Posterior cingulate gyrus (tissue), 11 donors: ENCODE results near the gene CYB5R3.
"Not testable (repeated sequence)": the region's sequence is repeated elsewhere in the genome, so short reads cannot be mapped to it uniquely, and the experiment has no call there.

Experiments
- DNase-seq, 10 donors: peaks; one replicate each; pipeline versions ENCODE4 v3.0.0 to v3.0.0-alpha.2; 2020 to 2021; ENCODE audit warnings: mixed read lengths in 3 of 10
- intact Hi-C: fragments of 100-400 bp; cut with DNase I; formaldehyde crosslinking; loops from one replicate; pipeline ENCODE4 v1.15.1; 2023

CYB5R3 gene

DNA sequence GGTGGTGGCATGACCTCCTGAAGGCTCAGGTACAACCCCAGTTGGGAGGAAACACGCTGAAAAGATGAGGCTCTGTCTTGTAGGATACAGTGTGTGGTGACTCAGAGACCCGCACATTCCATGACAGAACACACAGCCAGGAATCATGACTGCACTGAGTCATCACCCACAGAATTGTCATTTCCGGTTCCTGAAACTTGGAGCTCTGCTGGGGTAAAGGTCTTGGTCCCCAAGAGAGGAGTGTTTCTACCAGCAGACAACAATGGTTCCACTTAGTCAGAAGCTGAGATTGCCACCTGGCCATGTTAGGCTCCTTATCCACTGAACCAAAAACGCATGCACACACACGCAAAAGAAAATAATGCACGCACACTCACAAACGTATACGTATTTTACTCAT is 31.5 kb upstream of the CYB5R3 start:
- no peak for DNase-seq

GRCh38 chr22:42679691-42680090 is 30.5 kb upstream of the CYB5R3 start:
- DNase-seq, result no peak
- intact Hi-C loops, result no loop called here

More for the DNA sequence above, 31.5 kb upstream of the CYB5R3 start:
- intact Hi-C loops, result no loop called here

DNA sequence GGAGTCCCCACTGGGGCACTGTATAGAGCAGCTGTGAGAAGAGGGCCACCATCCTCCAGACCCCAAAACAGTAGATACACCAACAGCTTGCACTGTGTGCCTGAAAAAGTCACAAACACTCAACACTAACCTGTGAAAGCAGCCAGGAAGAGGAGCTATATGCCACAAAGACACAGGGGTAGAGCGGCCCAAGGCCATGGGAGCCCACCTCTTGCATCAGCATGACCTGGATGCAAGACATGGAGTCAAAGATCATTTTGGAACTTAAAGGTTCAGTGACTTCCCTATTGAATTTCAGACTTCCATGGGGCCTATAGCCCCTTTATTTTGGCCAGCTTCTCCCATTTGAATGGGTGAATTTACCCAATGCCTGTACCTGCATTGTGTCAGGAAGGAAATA is 29.7 kb upstream of the CYB5R3 start:
- DNase-seq, result no peak
- intact Hi-C loops, result no loop called here

DNA sequence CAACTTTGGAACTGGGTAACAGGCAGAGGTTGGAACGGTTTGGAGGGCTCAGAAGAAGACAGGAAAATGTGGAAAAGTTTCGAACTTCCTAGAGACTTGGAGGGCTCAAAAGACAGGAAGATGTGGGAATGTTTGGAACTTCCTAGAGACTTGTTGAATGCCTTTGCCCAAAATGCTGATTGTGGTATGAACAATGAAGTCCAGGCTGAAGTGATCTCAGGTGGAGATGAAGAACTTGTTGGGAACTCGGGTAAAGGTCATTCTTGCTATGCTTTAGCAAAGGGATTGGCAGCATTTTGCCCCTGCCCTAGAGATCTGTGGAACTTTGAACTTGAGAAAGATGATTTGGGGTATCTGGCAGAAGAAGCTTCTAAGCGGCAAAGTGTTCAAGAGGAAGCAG is 28.7 kb upstream of the CYB5R3 start:
- intact Hi-C loops, DNase-seq: not testable (repeated sequence)

- no peak for DNase-seq
- intact Hi-C loops, result no loop called here
Observed at GRCh38 chr22:42676059-42676607, 26.9 kb upstream of the CYB5R3 start.

- intact Hi-C loops, result no loop called here
Observed at GRCh38 chr22:42673898-42674401, 24.8 kb upstream of the CYB5R3 start.

GRCh38 chr22:42673071-42673470 is 23.9 kb upstream of the CYB5R3 start:
- intact Hi-C loops, DNase-seq: not testable (repeated sequence)

More at GRCh38 chr22:42673898-42674401, 24.8 kb upstream of the CYB5R3 start:
- DNase-seq, result no peak

GRCh38 chr22:42670921-42671709 is 21.9 kb upstream of the CYB5R3 start:
- DNase-seq, result peak in 1 of 10 donors; percentile 28
- intact Hi-C loops, result no loop called here

DNA sequence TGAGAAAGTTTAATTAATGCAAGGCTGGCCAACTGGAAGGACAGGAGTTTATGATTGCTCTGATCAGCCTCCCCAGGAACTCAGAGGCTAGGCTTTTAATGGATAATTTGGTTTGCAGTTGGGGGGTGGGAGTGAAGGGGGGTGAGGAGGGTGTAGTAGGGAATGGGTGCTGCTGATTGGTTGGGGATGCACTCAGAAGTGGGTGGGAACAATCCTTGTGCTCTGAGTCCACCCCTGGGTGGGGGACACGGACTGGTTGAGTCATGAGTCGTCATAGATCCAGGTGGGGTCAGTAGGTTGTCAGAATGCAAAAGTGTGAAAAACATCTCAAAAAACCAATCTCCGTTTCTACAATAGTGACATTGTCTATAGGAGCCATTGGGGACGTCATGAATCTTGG is 20.9 kb upstream of the CYB5R3 start:
- intact Hi-C loops, result no loop called here
- DNase-seq, result no peak

- intact Hi-C loops, result loop anchor here (10.0 kb wide), 1 partner anchor 118 kb away; no protein-coding TSS in a partner anchor
- not testable (repeated sequence) for DNase-seq
Observed at GRCh38 chr22:42666393-42666792, 17.2 kb upstream of the CYB5R3 start.

GRCh38 chr22:42664976-42665831 is 16.0 kb upstream of the CYB5R3 start:
- intact Hi-C loops, result loop anchor here (10.0 kb wide), 1 partner anchor 120 kb away; no protein-coding TSS in a partner anchor
- DNase-seq, result no peak

DNA sequence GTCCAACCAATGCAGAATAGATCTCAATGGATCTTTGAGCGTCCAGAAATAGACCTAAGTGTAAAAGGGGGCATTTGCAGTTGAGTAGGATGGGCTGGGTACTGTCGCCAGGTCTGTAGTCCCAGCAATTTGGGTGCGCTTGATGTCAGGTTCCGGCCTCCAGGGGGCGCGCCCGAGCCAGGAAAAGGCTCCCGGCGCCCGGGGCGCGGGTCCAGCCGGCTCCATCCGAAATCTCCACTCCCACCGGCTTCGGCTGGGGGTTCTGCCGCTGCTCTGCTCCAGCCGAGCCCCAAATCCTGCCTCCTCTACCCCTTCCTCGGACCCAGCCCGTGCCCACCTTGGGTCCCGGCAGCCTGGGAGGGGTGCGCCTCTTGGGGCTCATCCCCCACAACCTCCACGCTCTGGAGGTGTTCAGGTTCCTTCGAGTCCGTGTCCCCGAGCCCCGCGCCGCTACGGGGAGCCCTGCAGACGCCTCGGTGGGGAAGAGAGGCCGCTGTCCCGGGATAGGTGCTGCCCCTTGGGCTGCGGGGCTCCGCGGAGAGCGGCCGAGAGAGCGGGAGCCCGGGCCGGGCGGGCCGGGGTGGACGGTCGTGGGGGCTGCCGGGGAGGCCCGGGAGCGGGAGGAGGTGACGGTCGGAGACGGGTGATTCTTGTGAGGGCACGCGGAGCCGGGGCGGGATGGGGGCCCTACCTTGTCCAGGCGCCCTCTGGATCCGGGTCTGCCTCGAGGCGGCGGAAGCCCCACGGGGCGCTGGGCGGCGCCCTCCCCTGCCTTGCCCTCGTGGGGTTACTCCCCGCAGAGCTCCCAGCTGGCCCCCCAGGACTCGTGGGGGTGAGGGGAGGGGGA is 13.0 kb upstream of the CYB5R3 start:
- intact Hi-C loops, result loop anchor here (10.0 kb wide), 1 partner anchor 123 kb away; no protein-coding TSS in a partner anchor
- peak; percentile 58 to 97 (median 83) for DNase-seq

DNA sequence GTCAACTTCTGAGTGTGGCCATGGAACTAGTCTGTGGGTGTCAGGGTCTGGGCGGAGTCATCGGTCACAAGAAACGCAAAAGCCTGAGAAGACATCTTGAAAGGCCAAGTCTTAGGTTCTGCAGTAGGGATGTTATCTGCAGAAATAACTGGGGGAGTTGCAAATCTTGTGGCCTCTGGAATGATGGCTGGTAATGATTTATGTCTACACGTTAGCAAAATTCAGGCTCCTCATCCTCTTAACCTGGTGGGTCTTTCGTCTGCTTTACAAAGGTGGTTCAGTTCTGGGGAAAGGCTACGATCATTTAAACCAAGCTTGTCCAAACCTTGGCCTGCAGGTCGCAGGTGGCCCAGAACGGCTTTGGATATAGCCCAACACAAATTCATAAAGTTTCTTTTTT is 7.4 kb upstream of the CYB5R3 start:
- DNase-seq, result peak in 1 of 10 donors; percentile 24
- intact Hi-C loops, result no loop called here

DNA sequence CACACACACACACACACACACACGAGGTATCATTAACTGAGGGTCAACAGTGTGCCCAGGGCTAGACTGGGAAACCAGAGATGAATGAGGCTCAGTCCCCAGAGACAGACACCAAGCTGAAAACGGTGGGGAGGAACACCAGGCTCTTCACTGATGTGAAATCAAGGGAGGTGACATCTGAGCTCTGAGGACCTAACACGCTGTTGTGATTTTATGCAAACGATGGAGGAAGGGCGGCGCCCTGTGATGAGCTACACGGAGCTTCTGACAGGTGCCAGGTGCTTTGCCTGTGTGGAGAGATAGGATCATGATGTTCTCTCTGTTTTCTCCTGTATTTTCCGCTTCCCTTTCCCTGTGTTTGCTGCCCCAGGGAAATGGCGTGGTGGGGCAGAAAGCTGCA is 6.5 kb upstream of the CYB5R3 start:
- intact Hi-C loops, result no loop called here
- peak in 1 of 10 donors; percentile 30 for DNase-seq

DNA sequence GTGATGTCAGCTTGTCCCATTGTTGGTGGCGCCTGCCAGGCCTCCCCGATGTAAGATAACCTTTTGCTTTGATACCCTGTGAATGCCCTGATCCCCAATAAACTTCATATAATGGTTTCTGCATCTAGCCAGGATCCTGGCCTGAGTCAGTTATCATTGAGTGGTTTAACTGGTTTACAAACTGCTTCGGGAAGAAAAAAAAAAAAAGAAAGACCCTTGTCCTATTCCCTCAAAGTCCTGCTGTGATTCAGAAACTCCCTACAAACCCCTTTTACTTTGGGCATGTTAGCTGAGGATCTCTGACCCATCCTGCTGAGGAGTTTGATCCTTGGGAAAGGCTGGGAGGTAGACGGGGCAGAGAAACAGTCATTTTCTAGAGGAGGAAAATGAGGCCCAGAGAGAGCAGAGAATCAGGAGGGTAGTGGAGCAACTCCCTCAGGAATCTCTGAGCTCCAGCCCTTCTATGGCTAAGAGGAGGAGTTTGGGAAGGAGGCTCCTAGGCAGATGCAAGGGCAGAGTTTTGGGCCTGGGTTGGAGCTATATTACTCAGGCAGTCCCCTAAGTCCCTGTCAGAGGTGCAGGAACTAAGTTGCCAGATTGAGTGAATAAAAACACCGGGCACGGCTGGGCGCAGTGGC is 5.4 kb upstream of the CYB5R3 start:
- intact Hi-C loops, result no loop called here
- DNase-seq, result peak in 1 of 10 donors; percentile 47

DNA sequence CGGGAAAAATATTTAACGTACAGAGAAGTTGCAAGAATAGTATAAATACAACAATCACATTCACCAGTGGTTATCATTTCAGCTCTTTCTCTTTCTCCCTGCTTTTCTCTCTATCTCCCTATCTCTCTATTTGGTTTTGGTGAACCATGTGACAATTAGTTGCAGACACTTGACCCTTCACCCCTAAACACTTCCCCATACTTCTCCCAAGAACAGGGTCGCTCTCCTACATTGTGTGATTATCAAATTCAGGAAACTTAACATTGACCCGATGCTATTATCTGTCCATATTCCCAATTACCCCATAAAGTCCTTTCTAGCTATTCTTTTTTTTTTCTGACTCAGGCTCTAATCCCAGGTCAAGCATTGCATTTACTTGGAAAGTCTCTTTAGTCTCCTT is 4.8 kb upstream of the CYB5R3 start:
- intact Hi-C loops, result no loop called here
- DNase-seq, result no peak

GRCh38 chr22:42651134-42651533 is 1.9 kb upstream of the CYB5R3 start:
- intact Hi-C loops, result no loop called here
- no peak for DNase-seq

GRCh38 chr22:42648368-42649245 is 585 bp downstream of the CYB5R3 start:
- intact Hi-C loops, result loop anchor here (2.0 kb wide), 1 partner anchor 34 kb away; the partner anchor contains the start of gene POLDIP3
- peak in 4 of 10 donors; percentile 23 to 89 (median 56) for DNase-seq
